GM18520 (cell line): Measurements from ENCODE around the gene USP24.
"Not testable (repeated sequence)": the region's sequence is repeated elsewhere in the genome, so short reads cannot be mapped to it uniquely, and the experiment has no call there.

ENCODE experiments used
- ATAC-seq: cut with Tn5 transposase; IDR thresholded peaks from one replicate; pipeline ENCODE4 v1.9.1; 2021; ENCODE audit not compliant: unreplicated experiment

Gene USP24

DNA sequence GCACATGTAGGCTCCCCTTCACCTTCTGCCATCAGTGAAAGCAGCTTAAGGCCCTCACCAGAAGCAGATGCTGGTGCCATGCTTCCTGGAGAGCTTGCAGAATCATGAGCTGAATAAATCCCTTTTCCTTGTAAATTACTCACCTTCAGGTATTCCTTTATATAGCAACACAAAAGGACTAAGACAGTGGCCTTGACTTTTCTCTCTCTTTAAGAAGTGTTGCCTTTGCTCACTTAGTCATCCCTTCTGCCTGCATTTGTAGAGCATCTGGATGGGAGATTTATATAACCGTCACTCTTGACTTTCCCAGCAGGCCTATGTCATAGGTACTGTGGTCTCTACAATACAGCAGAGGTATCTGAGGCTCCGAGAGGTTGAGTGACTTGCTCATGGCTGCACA is 172.2 kb downstream of the USP24 start:
- no peak for ATAC-seq

DNA sequence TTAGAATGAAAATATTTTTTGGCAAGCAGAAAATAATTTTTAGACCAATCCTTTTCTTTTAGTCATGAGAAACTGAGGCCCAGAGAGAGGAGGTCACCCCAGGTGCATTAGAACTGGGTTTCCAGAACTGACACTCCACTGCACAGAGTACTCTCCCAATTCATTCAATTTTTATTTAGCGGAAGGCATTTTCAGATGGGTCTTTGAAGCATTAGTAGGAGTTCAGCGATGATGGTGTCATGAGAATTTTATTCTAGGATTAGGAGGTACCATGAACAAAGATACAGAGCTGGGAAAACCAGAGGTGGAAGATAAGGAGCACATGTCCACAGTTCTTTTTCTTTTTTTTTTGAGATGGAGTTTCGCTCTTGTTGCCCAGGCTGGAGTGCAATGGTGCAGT is 173.6 kb downstream of the USP24 start:
- ATAC-seq: no peak

DNA sequence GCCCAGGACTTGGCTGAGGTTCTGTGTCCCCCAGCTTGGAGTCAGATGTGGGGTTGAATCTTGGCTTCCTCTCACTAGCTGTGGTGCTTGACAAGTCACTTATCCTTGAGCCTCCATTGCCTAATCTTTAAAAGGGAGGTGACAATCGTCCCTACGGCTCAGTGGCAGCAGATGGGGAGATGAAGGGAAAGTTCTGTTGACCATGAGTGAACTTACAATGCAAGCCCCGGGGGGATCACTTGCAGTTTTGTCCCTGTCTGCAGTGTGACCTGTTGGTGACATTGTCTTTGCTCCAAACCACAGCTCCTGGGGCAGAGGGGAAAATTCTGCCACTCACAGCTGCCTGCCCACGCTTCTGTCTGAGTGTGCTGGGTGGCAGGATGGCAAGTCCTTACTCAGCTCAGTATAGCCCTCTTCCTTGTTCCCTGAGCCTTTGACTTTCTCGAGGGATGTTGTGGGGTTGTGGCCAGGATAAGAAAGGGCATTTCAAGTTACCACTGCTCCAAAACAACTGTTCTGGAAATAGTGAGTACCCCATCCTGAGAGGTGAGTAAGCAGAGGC is 174.2 kb downstream of the USP24 start:
- no peak for ATAC-seq

DNA sequence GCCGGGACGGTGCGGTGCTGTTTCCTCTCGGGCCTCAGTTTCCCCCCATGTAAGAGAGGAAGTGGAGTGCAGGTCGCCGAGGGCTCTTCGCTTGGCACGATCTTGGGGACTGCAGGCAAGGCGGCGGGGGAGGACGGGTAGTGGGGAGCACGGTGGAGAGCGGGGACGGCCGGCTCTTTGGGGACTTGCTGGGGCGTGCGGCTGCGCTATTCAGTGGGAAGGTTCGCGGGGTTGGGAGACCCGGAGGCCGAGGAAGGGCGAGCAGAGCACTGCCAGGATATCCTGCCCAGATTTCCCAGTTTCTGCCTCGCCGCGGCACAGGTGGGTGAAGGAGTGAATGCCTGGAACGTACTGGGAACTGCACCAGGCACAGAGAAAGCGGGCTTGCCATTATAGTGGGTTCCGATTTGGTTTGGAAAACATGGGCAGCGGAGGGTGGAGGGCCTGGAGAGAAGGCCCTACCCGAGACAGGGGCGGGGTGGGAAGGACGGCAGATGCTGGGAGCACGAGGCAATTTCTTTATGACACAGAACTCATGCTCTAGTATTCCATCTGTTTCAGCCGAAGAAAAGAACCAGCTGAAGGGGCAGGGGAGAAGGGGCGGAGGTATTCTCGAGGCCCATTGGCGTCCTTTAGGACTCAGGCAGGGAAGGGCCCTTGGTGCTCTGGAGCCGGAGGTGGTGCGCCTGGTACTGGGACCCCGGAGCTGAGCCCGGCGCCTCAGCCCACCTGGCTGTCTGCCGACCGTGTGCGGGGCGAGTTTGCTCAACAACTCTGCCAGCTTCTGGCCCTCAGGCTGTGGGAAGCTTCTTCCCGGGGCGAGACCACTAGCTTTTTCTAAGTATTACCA is 174.9 kb downstream of the USP24 start:
- ATAC-seq: no peak

- ATAC-seq: no peak
Measured at GRCh38 chr1:55039342-55040082, 175.7 kb downstream of the USP24 start, which contains the start of gene PCSK9. Gene PCSK9 (plus strand): TSS chr1:55039548. CDS start chr1:55039838, 290 bp downstream.

DNA sequence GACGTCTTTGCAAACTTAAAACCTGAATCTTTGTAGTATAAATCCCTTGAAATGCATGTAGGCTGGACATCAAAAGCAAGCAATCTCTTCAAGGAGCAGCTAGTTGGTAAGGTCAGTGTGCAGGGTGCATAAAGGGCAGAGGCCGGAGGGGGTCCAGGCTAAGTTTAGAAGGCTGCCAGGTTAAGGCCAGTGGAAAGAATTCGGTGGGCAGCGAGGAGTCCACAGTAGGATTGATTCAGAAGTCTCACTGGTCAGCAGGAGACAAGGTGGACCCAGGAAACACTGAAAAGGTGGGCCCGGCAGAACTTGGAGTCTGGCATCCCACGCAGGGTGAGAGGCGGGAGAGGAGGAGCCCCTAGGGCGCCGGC is 176.2 kb downstream of the USP24 start:
- no peak for ATAC-seq

DNA sequence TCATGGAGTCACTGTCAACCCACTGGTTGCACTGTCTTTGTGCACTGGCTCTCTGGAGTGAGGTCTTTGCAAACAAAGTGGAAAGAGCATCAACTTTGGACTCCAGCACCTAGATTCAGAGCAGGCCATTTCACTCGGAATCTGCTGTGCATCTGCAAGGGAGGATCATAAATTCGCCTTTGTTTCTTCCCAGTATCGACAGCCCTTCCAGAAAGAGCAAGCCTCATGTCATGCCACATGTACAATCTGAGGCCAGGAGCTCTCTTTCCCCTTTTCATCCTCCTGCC is 176.7 kb downstream of the USP24 start:
- no peak for ATAC-seq

GRCh38 chr1:55037733-55038551 is 177.2 kb downstream of the USP24 start:
- ATAC-seq: no peak

DNA sequence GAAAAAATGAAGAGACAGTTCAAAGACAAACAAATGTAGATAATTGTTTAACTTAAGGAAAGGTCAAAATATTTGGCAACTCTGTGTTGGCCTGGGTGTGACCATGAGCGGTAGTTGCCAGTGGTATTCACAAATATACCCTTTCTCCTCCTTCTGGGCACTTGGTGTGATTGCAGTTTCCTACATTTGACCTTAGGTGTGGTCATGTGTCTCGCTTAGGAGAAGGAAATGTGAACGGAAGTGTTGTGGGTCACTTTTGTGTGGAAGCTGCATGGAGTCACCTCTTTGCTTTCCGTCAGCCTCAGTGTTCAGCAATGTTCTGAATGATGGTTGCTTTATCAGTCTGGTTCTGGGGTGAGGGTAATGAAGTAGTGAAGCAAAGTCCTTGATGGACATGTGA is 179.3 kb downstream of the USP24 start:
- ATAC-seq: no peak

GRCh38 chr1:55034476-55035133 is 180.6 kb downstream of the USP24 start:
- ATAC-seq: no peak

GRCh38 chr1:55033265-55033614 is 181.9 kb downstream of the USP24 start:
- ATAC-seq: no peak

DNA sequence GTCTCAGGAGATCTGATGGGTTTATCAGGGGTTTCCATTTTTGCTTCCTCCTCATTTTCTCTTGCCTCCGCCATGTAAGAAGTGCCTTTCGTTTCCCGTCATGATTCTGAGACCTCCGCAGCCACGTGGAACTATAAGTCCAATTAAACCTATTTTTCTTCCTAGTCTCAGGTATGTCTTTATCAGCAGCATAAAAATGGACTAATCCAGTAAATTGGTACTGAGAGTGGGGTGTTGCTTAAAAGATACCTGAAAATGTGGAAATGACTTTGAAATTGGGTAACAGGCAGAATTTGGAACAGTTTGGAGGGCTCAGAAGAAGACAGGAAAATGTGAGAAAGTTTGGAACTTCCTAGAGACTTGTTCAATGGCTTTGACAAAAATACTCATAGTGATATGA is 184.1 kb downstream of the USP24 start:
- not testable (repeated sequence) for ATAC-seq

- ATAC-seq: not testable (repeated sequence)
Measured at GRCh38 chr1:55026682-55027081, 188.5 kb downstream of the USP24 start.

DNA sequence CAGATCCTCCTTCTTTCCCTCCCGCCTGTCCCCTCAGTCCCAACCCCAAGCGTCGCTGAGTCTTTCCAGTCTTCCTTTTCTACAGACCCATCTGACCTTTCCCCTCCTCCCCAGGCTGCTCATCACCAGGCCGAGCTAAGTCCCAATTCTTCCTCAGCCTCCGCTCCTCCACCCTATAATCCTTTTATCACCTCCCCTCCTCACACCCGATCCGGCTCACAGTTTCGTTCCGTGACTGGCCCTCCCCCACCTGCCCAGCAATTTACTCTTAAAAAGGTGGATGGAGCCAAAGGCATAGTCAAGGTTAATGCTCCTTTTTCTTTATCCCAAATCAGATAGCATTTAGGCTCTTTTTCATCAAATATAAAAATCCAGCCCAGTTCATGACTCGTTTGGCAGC is 191.0 kb downstream of the USP24 start:
- not testable (repeated sequence) for ATAC-seq

DNA sequence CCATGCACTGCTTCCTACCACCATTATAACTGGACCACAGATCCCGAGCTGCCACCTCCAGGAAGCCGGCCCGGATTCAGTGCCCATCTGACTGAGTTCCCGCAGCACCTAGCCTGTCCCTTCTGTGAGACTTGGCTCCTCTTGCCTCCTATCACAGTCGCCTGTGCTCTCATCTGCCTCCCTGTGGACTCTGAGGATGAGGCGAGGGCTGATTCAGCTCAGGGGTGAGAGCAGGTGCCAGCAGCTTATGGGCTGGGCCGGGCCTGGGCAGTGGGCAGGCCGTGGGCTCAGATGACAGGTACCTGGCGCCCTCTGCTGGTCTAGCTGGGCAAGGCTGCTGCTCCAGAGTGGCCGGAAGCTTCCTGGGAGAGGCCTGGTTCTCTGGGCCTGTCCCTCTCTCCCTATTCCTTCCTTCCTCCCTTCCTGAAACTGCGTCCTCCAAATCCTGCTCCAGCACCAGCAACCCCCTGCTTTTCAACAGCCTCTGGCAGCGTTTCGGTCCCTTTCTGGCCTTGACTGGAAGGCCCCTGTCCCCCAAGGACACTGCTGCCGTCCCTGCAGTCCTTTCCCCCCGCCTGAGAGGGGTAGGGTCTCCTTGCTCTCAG is 193.1 kb downstream of the USP24 start:
- ATAC-seq: no peak

- ATAC-seq: no peak
Measured at GRCh38 chr1:55018395-55018794, 196.8 kb downstream of the USP24 start.
